Measurements from ENCODE around the gene MS4A10.

MS4A10 gene

DNA sequence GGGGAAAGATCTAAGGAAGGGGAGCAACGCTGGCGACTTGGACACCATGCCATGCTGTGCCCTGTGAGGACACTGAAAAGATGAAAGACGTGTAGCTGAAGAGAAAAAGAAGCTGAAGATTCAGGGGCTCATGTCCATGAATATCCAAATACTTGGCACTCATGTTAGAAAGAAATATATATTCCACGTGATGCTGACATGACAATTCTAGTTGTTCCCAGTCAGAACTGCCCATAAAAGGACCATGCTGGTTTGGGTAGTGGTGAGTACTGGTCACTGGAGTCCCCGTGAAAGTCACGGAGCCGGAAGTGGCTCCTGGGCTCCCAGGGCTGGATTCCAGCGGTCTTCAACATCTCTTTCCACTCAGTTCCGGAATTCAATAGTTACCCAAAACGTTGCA is 18.6 kb upstream of the MS4A10 start:
- DNase-seq = no peak

DNA sequence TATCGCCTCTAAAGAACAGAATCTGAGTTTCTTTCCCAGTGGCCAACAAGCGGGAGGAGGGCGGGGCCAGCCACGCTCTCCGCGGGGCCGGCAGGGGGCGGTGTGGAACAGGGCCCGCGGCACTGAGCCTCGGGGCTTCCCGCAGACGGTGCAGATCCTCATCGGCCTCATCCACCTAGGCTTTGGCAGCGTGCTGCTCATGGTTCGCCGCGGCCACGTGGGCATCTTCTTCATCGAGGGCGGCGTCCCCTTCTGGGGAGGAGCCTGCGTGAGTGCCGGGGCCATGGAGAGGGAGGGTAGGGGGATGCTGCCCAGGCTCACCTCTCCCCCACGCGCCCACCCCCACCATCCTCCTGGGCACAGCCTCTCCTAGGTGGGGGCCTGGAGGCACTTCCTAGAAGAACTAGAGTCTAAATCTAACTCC is 17.7 kb upstream of the MS4A10 start:
- DNase-seq = no peak

DNA sequence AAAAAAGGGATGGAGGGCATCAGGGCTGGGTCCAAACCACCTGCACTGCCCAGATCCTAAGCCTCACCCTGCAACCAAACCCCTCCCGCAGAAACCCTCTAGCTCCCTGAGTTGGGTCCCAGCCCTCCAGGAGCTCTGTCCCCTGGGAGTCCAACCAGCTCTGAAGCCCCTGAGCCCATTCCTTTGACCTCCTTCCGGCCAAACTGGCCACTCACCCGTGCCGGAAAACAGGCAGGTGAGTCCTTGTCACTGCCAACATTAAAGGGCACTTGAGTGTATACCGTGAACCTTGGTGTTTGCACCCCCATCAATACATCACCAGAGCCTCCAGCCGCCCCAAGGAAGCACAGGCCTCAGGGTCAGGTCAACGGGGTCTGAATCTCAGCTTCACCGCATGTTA is 16.9 kb upstream of the MS4A10 start:
- no peak for DNase-seq

DNA sequence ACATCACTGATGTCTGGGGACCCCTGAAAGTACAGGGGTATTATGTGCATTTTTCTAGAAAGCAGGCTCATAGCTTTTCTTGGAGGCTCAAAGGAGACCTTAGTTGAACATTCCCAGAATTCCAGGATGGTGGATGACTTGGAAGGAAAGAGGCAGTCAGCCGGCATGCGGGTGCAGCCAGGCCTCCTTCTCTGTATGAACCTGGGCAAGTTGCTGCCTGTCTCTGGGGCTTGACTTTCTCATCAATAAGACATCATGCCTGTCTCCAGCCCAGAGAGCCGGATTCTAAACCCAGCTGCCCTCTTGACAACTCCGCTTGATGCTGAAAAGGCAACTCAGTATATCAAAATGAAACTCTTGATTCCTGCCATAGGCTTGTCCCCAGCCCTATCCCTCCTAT is 15.9 kb upstream of the MS4A10 start:
- DNase-seq = no peak

DNA sequence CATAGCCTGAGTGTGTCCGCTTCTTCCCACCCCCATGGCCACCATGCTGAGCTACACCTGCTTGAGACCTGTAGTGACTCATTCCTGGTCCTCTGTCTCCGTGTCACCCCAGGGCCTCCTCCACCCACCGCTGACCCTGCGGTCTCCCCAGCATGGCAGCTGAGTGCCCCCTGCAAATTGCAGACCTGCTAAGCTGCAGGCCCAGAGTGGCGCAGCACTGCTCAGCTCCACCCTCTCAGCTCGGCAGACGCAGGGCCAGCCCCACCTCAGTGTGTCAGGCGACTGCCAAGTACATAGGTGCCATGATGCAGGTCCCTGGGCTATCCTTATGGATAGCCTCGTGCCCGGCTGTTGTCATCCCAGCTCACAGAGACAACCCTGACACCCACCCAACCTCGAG is 15.3 kb upstream of the MS4A10 start:
- DNase-seq = no peak

DNA sequence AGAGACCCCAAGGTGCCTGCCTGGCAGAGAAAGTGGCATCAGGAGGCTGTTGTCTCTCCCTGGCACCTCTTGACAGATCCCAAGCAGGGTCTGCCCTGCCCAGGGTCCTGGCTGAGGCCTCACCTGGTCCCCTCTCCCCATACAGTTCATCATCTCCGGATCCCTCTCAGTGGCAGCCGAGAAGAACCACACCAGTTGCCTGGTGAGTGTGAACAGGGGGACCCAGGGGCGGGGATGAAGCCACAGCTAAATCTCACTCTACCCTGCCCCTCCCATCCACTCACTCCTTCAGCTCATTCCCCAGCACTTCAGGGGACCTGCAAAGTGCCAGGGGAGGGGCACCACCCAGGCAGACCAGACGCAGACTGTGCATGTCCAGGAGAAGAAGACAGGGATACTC is 14.0 kb upstream of the MS4A10 start:
- DNase-seq = no peak

DNA sequence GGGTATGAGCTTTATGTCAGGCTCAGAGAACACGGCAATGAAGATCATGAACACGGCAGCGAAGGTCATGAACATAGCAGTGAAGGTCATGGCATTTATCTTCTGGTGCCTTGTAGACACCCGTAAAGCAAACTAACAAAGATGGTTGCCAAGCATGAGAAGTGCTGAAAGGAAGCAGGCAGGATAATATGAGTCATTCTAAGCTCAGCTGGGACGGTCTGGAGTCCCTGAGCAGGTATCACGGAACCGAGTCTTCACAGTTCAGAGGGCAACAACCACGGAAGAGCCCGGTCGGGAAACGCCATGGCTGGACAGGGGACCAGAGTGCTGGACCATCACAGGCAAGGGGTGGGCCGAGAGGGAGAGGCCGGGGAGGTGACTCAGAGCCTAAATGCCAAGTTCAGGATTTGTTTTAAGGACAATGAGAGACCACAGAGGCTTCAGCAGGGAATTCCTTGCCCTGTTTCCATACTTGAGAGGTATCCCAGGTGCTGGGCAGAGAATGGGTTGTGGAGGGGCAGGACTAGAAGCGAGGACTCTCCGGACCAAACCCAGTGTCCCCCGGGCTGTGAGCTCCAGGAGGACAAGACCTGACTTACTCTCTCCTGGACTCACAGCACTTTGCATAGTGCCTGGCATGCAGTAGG is 13.1 kb upstream of the MS4A10 start:
- DNase-seq = no peak

DNA sequence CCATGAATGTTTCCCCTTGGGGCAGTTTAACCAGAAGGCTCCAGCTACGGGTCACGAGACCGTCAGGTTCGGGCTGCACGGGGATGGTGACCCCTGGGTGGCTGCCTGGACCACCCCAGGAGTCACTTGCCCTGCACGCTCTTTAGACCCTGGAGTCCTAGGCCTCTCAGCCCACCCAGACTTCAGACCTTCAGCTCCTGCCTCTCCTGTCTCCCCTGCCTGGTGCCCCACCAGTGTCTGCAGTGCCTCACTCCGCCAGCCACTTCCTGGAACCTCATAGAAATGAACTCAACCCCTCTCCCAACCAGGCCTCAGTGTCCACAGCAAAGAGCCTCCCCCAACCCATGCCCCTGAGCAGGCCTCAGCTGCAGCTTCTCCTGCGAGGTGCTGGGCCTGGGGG is 12.5 kb upstream of the MS4A10 start:
- DNase-seq = no peak

DNA sequence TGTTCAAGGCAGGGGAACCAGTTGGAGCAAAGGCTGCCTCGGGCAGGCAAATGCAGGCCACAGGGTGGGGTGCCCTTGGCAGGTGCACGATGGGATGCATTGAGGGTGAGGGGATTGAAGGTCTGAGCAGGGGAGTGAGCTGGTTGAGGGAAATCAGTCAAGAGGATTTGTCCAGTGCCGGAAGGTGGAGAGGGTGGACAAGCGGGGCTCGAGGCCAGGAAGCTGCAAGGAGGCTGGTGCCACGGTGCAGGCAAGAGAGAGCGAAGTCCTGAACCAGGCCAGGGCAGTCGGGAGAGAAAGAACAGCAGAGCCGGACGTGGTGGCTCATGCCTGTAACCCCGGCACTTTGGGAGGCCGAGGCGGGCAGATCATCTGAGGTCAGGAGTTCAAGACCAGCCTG is 10.4 kb upstream of the MS4A10 start:
- DNase-seq = no peak

DNA sequence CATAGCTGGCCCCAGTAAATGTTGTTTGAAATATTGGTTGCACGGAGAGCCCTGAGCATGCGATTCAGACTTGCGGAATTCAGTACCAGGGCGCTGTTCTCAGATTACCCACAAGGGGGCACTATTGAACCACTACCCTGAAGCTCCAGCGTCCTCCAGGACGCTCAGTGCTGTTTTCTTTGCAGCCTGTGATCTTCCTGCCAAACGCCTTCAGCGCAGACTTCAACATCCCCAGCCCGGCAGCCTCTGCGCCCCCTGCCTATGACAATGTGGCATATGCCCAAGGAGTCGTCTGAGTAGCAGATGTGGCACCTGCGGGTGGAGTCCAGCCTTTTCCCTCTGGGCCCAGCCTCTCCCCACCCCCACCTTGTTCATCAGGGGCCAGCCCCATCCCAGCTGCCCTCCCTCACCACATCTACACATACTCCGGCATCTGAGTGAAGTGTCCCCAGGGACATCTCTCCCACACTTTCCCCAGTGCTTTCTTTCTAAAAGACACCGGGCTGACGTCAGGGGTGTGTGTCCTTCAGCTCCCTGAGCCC is 9.6 kb upstream of the MS4A10 start:
- peak in 13 of 14 donors; percentile 17 to 71 (median 53) for DNase-seq

DNA sequence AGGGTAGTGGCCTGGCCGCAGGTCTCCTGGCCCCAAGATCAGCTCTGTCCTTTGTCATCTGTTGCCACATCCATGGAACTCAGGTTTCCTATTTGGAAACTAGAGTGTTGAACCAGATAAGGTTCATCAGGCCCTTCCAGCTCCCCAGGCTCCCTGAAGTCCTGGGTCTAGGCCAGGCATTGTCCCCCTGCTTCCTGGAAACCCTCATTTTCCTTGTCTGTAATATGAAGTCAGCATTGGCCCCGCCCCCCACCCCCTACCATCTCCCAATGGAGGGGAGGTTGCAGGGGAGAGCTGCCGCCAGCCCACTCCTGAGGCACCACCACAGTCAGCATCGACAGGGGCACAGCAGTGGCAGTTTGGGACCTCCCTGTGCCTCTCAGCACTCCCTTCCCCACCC is 9.0 kb upstream of the MS4A10 start:
- no peak for DNase-seq

DNA sequence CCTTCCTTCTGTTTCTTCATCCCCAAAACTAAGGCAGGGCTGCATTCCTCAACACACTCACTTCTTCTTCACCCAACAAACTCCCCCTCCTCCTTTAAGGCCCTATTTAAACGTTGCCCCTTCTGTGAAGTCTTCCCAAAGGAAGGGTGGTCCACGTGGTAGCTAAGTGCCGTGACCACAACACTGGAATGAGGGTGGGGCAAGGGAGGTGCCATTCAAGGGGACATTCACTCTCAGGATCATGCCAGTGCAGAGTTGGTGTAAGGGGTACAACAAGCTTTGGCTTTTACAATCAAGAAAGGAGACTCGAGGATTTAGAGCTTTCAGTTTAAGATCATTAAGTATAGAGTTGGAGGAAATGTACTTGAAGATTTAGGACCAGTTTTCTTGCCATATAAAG is 8.0 kb upstream of the MS4A10 start:
- no peak for DNase-seq

DNA sequence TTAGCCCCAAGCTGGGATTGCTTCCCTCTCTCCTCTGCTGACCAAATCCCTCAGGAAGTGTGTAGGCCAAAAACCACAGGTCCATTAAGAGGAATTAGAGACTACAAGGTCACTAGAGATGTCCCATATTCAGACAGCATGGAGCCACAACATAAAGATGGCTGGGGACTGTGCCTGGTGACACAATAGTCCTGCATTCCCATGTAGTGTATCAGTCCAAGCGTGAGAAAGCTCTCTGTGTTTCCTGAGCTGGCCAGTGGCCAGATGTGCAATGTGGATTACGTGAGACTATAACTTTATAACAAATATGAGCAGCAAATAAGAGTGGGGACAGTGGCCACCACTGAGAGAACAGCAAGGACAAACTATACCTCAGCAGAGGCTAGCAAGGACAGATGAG is 7.6 kb upstream of the MS4A10 start:
- DNase-seq = no peak

DNA sequence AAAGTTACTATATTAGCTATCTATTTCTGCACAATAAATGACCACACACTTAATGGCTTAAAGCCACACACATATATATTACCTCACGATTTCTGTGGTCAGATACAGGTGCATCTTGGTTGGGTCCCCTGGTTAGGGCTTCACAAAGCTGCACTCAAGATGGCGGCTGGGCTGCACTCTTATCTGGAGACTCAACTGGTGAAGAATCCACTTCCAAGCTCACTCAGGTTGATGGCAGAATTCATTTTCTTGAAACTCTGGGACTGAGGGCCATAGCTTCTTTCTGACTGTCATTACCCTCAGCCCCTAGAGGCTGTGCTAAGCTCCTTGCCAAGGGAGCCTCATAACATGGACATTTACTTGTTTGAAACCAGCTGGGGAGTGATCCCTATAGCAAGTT is 5.1 kb upstream of the MS4A10 start:
- DNase-seq = no peak

DNA sequence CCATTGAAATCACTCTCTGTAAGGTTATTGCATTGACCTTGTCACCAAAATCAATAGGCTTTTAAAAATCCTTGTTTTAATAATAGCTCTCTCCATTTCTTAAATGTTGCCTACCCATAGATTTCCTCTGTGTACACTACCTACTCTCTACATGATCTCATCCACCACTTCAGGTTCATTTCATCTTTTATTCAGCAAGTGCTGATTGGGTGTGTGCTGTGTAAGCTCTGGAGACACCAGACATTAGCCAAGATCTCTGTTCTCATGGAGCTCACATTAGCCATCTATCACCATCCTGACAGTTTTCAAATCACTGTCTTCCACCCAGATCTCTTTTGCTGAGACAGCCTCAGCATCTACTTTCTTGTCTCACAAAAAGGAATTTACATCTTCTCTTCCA is 4.4 kb upstream of the MS4A10 start:
- no peak for DNase-seq

DNA sequence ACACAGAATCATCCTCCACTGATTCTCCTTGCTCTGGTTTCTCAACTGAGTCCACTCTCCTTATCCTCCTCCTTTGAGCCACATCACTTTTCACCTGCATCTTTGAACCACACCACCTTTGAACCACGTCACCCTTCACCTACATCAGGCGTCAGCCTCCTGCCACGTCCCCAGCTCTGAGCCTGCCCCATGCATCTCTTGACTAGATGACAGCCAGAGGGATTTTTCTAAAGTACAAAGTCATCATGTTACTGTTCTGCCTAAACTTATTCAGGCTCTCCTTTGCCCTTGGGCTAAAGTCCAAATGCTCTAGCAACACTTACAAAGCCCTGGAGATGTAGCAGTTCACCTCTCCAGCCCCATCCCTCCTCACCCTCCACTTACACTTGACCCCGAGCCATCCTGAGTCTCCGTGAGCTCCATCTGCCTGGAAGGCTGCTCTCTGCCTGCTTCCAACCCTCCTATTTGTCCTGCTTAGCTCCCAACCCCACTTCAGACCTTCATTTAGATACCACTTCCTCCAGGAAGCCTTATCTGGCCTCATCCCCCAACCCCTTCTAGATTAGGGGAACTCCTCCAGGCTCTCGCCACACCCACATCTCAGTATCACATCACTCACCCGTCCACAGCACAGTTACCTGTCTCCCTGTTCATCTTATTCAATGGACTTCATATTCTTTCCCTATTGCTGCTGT is 3.7 kb upstream of the MS4A10 start:
- no peak for DNase-seq

DNA sequence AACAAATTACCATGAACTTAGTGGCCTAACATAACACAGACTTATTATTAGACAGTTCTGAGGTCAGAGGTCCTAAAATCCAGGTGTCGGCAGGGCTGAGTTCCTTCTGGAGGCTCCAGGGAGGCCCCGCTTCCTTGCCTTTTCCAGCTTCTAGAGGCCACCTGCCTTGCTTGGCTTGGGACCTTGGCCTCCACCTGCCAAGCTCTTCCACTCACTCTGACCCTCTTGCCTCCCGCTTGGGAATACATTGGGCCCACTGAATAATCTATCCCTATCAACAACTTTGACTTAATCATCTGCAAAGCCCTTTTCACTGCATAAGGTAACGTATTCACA is 3.2 kb upstream of the MS4A10 start:
- no peak for DNase-seq

DNA sequence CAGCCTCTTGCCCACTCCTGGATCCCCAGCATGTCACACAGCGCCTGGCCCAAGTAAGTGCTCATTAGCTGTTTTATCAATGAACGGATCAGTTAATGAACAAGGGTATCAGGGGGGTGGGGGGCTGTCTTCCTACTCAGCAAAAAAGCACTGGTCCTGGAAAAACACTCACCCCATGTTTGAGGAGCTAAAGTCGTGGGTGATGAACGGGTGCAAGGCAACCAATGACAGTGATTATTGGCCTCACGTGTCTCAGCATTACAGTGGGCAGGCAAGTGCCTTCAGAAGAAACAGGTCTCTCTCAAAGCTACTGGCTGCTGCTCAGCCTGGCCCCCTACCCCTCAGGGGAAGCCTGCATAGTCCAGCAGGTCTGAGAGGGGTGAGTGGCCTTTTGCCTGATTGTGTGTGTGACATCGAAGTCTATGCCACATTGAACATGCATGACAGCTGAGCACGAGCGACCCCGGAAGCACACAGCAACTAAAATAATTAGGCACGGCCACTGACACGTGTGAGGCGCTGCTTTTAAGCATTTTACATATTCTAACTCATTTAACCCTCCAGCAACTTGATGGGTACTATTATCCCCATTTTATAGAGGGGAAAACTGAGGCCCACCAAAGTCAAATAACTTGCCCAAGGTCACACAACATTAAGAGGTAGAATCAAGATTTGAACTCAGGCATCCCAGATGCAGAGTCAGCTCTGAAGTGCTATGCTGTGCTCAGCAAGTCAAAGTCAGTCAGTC is 2.6 kb upstream of the MS4A10 start:
- no peak for DNase-seq

DNA sequence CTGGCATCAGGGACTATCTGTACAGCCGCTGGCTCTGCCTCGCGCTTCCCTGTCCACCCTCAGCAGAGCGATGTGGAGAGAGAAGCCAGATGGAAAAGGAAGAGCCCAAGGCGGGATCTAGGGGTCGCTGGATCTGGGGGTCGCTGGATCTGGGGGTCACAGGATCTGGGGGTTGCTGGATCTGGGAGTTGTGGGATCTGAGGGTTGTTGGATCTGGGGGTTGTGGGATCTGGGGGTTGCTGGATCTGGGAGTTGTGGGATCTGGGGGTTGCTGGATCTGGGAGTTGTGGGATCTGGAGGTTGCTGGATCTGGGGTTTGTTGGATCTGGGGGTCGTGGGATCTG is 2.0 kb upstream of the MS4A10 start:
- DNase-seq = no peak

DNA sequence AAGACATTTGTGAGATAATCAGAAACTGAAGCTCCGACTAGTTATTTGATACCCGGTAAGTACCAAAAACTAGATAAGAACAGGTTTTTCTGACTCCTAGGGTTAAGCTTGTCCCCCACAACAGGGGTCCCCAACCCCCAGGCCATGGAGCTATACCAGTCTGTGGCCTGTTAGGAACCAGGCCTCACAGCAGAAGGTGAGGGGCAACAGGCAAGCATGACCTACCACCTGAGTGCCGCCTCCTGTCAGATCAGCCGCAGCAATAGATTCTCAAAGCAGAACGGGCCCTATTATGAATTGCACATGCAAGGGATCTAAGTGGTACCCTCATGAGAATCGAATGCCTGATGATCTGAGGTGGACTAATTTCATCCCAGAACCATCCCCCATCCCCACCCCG is 1.2 kb upstream of the MS4A10 start:
- no peak for DNase-seq

DNA sequence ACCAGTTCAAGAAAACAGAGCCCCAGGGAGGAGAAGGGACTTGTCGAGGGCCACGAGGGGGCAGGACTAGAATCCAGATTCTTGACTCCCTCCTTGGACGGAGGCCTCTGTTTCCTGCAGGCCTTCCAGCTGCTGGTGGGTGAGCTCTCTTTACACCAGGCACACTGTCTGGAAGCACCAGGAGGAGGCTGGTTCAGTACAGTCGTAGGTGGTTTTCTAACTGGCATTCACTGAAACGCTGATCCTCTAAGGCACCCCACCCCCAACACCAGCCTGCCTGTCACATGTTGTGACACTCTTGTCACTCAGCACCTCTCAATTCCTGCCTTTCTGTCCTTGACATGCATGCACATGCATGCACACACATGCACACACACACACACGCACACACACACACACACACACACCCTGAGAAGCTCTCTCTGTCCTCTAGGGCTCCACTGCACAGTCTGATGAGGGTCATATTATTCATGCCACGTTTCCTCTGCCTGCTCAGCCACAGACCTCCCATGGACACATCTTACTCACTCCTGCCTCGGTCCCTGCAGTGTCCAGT is 751 bp downstream of the MS4A10 start:
- DNase-seq = no peak

DNA sequence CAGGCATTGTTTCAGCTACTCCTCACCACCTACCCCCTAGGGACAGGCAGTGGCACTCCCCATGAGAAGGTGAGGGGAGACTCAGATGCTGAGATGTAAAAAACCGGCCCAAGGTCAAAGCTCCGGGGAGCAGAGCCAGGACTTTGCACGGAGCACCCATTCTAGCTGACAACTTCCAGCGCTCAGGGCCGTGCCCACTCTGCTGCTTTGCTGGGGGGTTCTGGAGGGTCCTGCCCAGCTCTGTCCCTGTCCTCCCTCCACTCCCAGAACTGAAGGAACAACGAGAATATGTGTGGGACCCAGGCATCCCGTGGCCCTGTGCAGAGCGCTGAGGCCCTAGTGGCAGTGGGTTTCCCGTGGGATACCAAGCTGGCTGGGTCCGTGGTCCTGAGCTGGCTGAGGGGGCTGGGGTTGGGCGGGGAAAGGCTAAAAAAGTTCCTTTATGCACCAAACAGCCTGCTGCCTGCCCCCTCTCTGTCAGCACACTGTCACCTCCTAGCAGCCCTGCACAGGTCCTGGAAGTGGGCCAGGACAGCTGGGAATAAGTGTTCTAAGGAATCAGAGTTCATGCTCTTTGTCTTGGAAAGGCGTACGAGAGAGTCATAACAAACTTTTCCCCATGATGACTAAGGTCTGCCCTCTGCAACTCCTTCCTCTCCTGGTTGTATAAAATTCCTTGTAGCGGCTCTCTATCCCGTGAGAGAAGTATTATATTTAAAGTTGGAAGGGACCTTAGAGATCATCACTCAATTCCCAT is 1.9 kb downstream of the MS4A10 start:
- DNase-seq = no peak

Measured in C1 segment of cervical spinal cord (tissue), 14 donors.